K562 (cell line): ENCODE measurements around the gene POMT2. TPM values are rescaled to one million over a fixed set of nuclear protein-coding genes. Genes with fewer than 3 reads are reported as not detected.
A peak's percentile ranks its signal among the peaks of the same experiment; 100 is the strongest.

Experiments used
- ARHGAP35 ChIP-seq: fragments of 450-650 bp; IDR thresholded peaks from 2 replicates; pipeline ENCODE4 v1.6.1; 2018; ENCODE audit not compliant: partially characterized antibody
- EZH2 ChIP-seq: IDR thresholded peaks from 2 replicates; pipeline ENCODE4 v1.6.1; 2012; ENCODE audit warnings: low read depth, mild to moderate bottlenecking, inconsistent platforms, low read length, borderline replicate concordance
- MXI1 ChIP-seq: IDR thresholded peaks from 2 replicates; pipeline ENCODE4 v1.6.1; 2011; ENCODE audit warnings: low read depth, mild to moderate bottlenecking, improper control_type of control experiment, low read length
- PHF20 ChIP-seq: fragments of 450-650 bp; IDR thresholded peaks from 2 replicates; pipeline ENCODE4 v1.6.1; 2018; ENCODE audit not compliant: partially characterized antibody
- POLR2A ChIP-seq: fragments of 450-650 bp; conservative IDR thresholded peaks from 2 replicates; pipeline ENCODE4 v1.6.1; 2016
- POU5F1 ChIP-seq: fragments of 150-350 bp; IDR thresholded peaks from 2 replicates; pipeline ENCODE4 v1.6.1; 2014; ENCODE audit warnings: borderline replicate concordance, low read length, low read depth, mild to moderate bottlenecking; ENCODE audit not compliant: partially characterized antibody
- PYGO2 ChIP-seq: fragments of 450-650 bp; IDR thresholded peaks from 2 replicates; pipeline ENCODE4 v1.6.1; 2016; ENCODE audit warnings: mild to moderate bottlenecking, missing genetic modification characterization, moderate library complexity, missing compliant biosample characterization
- TFAM ChIP-seq: fragments of 250-450 bp; sonication (Bioruptor Pico); conservative IDR thresholded peaks from 2 replicates; pipeline ENCODE4 v1.5.0; 2021; ENCODE audit warnings: mild to moderate bottlenecking, moderate library complexity
- ZNF586 ChIP-seq: fragments of 450-650 bp; formaldehyde crosslinking; conservative IDR thresholded peaks from 2 replicates; pipeline ENCODE4 v1.4.0; 2020; ENCODE audit warnings: mild to moderate bottlenecking, moderate library complexity
- polyA plus RNA-seq, 8 experiments: library from polyadenylated mRNA; depleted of rRNA in 4 of 8; stranded (reverse) in 5 of 8; unstranded in 3 of 8; fragments of >200 nt; fragmentation: Nextera tagmentation in 2 of 8; fragmentation: Illumina TruSeq in 1 of 8; extraction: Ambion mirVana in 2 of 8; extraction: Trizol in 1 of 8; gene quantifications; 2 replicates each; pipeline versions ENCODE4 v1.2.1 to v1.2.3, GENCODE V29; 2011 to 2014; ENCODE audit warnings: inconsistent platforms in 1 of 8, missing spikeins in 1 of 8
- total RNA-seq, 7 experiments: library from RNA; depleted of rRNA in 6 of 7; stranded (reverse); fragments of >200 nt in 6 of 7; fragmentation: Illumina TruSeq in 2 of 7; extraction: Trizol in 2 of 7; gene quantifications; 2 replicates each; pipeline versions ENCODE4 v1.2.1 to v1.2.3, GENCODE V29; 2011 to 2021; ENCODE audit warnings: low replicate concordance in 1 of 7
- TF ChIP-seq, protein P1 (sequence below), 2 experiments: fragments of 450-650 bp; formaldehyde crosslinking in 1 of 2; IDR thresholded peaks; 2 replicates each; pipeline versions ENCODE4 v1.4.0 to v1.6.1; 2014 to 2020; ENCODE audit warnings: mild to moderate bottlenecking in 2 of 2, borderline replicate concordance in 1 of 2, low read depth in 1 of 2
- TF ChIP-seq, protein P2 (sequence below): sonication (generic); formaldehyde crosslinking; IDR thresholded peaks from 2 replicates; pipeline ENCODE4 v1.8.0; 2023; ENCODE audit warnings: missing genetic modification reagents, mild to moderate bottlenecking, borderline replicate concordance
- TF ChIP-seq, protein P3 (sequence below): fragments of 250-450 bp; sonication (Bioruptor Pico); IDR thresholded peaks from 2 replicates; pipeline ENCODE4 v1.4.0; 2020; ENCODE audit warnings: mild to moderate bottlenecking

POMT2 gene
- total and polyA plus RNA-seq, 9 of the 15 experiments (the other 6 are each of a cell fraction or from before 2014, with no cell fraction given) = 0.39 to 16.6 (median 7.8) TPM

DNA sequence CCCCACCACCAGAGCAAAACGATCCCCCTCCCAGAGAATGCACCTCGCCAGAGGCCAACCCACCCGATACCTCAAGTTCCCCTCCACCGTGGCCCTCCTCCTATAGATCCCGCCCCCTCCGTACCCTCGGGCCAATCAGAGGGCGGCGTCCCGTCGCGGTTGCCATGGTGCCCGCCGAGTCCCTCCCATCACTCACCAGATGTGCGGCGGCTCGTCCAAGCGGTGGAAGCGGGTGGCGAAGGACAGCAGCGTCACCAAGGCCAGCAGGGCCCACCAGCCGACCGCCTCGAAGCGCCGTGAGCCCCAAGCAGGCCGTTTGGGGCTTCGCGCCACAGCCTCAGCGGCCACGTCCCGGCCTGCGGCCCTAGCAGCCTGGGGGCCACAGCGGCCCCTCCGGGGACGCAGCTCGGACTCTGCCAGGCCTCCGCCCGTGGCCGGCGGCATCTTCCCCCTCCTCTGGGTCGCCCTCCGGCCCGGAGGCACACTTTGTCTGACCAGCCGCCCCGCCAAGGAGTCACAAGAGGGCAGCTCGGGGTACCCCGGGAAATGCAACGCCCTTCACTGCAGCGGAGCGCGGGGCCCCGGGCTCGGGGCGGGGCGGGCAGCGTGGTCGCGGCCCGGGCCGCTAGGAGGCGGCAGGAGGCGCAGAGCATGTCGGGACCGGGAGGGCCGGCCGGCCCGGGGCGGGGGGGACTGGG, at the start of gene POMT2 (continued):
- TF ChIP-seq, protein P1, sequence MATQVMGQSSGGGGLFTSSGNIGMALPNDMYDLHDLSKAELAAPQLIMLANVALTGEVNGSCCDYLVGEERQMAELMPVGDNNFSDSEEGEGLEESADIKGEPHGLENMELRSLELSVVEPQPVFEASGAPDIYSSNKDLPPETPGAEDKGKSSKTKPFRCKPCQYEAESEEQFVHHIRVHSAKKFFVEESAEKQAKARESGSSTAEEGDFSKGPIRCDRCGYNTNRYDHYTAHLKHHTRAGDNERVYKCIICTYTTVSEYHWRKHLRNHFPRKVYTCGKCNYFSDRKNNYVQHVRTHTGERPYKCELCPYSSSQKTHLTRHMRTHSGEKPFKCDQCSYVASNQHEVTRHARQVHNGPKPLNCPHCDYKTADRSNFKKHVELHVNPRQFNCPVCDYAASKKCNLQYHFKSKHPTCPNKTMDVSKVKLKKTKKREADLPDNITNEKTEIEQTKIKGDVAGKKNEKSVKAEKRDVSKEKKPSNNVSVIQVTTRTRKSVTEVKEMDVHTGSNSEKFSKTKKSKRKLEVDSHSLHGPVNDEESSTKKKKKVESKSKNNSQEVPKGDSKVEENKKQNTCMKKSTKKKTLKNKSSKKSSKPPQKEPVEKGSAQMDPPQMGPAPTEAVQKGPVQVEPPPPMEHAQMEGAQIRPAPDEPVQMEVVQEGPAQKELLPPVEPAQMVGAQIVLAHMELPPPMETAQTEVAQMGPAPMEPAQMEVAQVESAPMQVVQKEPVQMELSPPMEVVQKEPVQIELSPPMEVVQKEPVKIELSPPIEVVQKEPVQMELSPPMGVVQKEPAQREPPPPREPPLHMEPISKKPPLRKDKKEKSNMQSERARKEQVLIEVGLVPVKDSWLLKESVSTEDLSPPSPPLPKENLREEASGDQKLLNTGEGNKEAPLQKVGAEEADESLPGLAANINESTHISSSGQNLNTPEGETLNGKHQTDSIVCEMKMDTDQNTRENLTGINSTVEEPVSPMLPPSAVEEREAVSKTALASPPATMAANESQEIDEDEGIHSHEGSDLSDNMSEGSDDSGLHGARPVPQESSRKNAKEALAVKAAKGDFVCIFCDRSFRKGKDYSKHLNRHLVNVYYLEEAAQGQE (IDR thresholded peaks at IDR 0.05; ENCODE audit: borderline replicate concordance) = no peak
- TF ChIP-seq, protein P1 (CRISPR knock-in tag; IDR thresholded peaks at IDR 0.05; ENCODE audit: low read depth) = 0 out of 2 replicates have a peak, but pooled peaks have one; percentile 24
- no peak for TF ChIP-seq ARHGAP35
- no peak for TF ChIP-seq PYGO2 (tag)
- TF ChIP-seq MXI1 = peak; percentile 81; the same call in 1 of the 2 replicates
- TF ChIP-seq, protein P2, sequence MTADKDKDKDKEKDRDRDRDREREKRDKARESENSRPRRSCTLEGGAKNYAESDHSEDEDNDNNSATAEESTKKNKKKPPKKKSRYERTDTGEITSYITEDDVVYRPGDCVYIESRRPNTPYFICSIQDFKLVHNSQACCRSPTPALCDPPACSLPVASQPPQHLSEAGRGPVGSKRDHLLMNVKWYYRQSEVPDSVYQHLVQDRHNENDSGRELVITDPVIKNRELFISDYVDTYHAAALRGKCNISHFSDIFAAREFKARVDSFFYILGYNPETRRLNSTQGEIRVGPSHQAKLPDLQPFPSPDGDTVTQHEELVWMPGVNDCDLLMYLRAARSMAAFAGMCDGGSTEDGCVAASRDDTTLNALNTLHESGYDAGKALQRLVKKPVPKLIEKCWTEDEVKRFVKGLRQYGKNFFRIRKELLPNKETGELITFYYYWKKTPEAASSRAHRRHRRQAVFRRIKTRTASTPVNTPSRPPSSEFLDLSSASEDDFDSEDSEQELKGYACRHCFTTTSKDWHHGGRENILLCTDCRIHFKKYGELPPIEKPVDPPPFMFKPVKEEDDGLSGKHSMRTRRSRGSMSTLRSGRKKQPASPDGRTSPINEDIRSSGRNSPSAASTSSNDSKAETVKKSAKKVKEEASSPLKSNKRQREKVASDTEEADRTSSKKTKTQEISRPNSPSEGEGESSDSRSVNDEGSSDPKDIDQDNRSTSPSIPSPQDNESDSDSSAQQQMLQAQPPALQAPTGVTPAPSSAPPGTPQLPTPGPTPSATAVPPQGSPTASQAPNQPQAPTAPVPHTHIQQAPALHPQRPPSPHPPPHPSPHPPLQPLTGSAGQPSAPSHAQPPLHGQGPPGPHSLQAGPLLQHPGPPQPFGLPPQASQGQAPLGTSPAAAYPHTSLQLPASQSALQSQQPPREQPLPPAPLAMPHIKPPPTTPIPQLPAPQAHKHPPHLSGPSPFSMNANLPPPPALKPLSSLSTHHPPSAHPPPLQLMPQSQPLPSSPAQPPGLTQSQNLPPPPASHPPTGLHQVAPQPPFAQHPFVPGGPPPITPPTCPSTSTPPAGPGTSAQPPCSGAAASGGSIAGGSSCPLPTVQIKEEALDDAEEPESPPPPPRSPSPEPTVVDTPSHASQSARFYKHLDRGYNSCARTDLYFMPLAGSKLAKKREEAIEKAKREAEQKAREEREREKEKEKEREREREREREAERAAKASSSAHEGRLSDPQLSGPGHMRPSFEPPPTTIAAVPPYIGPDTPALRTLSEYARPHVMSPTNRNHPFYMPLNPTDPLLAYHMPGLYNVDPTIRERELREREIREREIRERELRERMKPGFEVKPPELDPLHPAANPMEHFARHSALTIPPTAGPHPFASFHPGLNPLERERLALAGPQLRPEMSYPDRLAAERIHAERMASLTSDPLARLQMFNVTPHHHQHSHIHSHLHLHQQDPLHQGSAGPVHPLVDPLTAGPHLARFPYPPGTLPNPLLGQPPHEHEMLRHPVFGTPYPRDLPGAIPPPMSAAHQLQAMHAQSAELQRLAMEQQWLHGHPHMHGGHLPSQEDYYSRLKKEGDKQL = no peak
- TF ChIP-seq POU5F1 = no peak
- TF ChIP-seq PHF20 = peak; percentile 42
- TF ChIP-seq, protein P3, sequence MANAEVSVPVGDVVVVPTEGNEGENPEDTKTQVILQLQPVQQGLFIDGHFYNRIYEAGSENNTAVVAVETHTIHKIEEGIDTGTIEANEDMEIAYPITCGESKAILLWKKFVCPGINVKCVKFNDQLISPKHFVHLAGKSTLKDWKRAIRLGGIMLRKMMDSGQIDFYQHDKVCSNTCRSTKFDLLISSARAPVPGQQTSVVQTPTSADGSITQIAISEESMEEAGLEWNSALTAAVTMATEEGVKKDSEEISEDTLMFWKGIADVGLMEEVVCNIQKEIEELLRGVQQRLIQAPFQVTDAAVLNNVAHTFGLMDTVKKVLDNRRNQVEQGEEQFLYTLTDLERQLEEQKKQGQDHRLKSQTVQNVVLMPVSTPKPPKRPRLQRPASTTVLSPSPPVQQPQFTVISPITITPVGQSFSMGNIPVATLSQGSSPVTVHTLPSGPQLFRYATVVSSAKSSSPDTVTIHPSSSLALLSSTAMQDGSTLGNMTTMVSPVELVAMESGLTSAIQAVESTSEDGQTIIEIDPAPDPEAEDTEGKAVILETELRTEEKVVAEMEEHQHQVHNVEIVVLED (CRISPR knock-in tag) = no peak
- TF ChIP-seq EZH2 = no peak
- no peak for TF ChIP-seq ZNF586
- peak; percentile 52; the same call in 1 of the 2 replicates for TF ChIP-seq POLR2A
- TF ChIP-seq TFAM (CRISPR knock-in tag) = no peak
